Measurements from ENCODE around the gene LSM14B. TPM values are rescaled to one million over a fixed set of nuclear protein-coding genes. Genes with fewer than 3 reads are reported as not detected.

Gene LSM14B
- total and polyA plus RNA-seq, 2 experiments from 2014 or later, result 7.1 to 43.1 TPM

GRCh38 chr20:62167474-62167873 is 45.2 kb downstream of the LSM14B start:
- DNase-seq (ENCODE audit: low spot score), result no peak
- no peak overlapping the region for H3K27ac ChIP-seq
- no peaks in the 10 kb centered on the region for H3K79me2 ChIP-seq
- H3K4me3 ChIP-seq, result no peak overlapping the region
- no peaks in the 10 kb centered on the region for H3K27me3 ChIP-seq
- TF ChIP-seq CTCF (IDR thresholded peaks at IDR 0.05; ENCODE audit: poor library complexity) (no peak), EZH2 (IDR thresholded peaks at IDR 0.05; ENCODE audit: borderline replicate concordance) (no peak), EZH2phosphoT487 (IDR thresholded peaks at IDR 0.05; ENCODE audit: low read depth, severe bottlenecking, unreplicated experiment) (no peak)
- H3K9me2 ChIP-seq (replicated peaks; ENCODE audit: insufficient read depth), result no peaks in the 10 kb centered on the region
- no peaks in the 10 kb centered on the region for H3K36me3 ChIP-seq (replicated peaks; ENCODE audit: insufficient read depth, low read depth)
- WGBS (ENCODE audit: low lambda C conversion rate, missing lambda C conversion rate), result 87% methylated on average over 6 of the region's 6 CpGs
- no peak overlapping the region for H3K4me2 ChIP-seq
- H3K4me1 ChIP-seq (ENCODE audit: insufficient read depth), result no peaks in the 10 kb centered on the region
- H2AFZ ChIP-seq, result no peak overlapping the region
- no peaks in the 10 kb centered on the region for H4K20me1 ChIP-seq (ENCODE audit: insufficient read depth, poor library complexity, severe bottlenecking)
- H3K9me3 ChIP-seq (ENCODE audit: low read depth), result no peaks in the 10 kb centered on the region

- no peaks in the 10 kb centered on the region for H3K9me2 ChIP-seq (replicated peaks; ENCODE audit: insufficient read depth)
Measured at GRCh38 chr20:62168061-62168460, 45.8 kb downstream of the LSM14B start.

GRCh38 chr20:62168890-62169435 is 46.7 kb downstream of the LSM14B start:
- Histone ChIP-seq H3K36me3 (replicated peaks; ENCODE audit: insufficient read depth, low read depth) (no peaks in the 10 kb centered on the region), H3K27ac (no peak overlapping the region), H3K9me2 (replicated peaks; ENCODE audit: insufficient read depth) (no peaks in the 10 kb centered on the region), H3K4me2 (no peak overlapping the region), H2AFZ (no peak overlapping the region), H3K4me3 (no peak overlapping the region), H3K79me2 (no peaks in the 10 kb centered on the region), H3K4me1 (ENCODE audit: insufficient read depth) (no peaks in the 10 kb centered on the region), H4K20me1 (ENCODE audit: insufficient read depth, poor library complexity, severe bottlenecking) (no peaks in the 10 kb centered on the region), H3K27me3 (no peaks in the 10 kb centered on the region), H3K9me3 (ENCODE audit: low read depth) (no peaks in the 10 kb centered on the region)
- WGBS (ENCODE audit: low lambda C conversion rate, missing lambda C conversion rate), result 94% methylated on average over 23 of the region's 23 CpGs
- no peak for TF ChIP-seq CTCF (IDR thresholded peaks at IDR 0.05; ENCODE audit: poor library complexity)
- TF ChIP-seq EZH2phosphoT487 (IDR thresholded peaks at IDR 0.05; ENCODE audit: low read depth, severe bottlenecking, unreplicated experiment), result no peak
- no peak for TF ChIP-seq EZH2 (IDR thresholded peaks at IDR 0.05; ENCODE audit: borderline replicate concordance)
- no peak for DNase-seq (ENCODE audit: low spot score)

More at GRCh38 chr20:62168061-62168460, 45.8 kb downstream of the LSM14B start:
- Histone ChIP-seq H3K4me2 (no peak overlapping the region), H3K9me3 (ENCODE audit: low read depth) (no peaks in the 10 kb centered on the region), H2AFZ (no peak overlapping the region), H3K36me3 (replicated peaks; ENCODE audit: insufficient read depth, low read depth) (no peaks in the 10 kb centered on the region), H3K4me3 (no peak overlapping the region), H3K4me1 (ENCODE audit: insufficient read depth) (no peaks in the 10 kb centered on the region), H3K27ac (no peak overlapping the region), H4K20me1 (ENCODE audit: insufficient read depth, poor library complexity, severe bottlenecking) (no peaks in the 10 kb centered on the region), H3K27me3 (no peaks in the 10 kb centered on the region), H3K79me2 (no peaks in the 10 kb centered on the region)
- 95% methylated on average over 4 of the region's 4 CpGs for WGBS (ENCODE audit: low lambda C conversion rate, missing lambda C conversion rate)
- TF ChIP-seq EZH2phosphoT487 (IDR thresholded peaks at IDR 0.05; ENCODE audit: low read depth, severe bottlenecking, unreplicated experiment), result no peak
- no peak for TF ChIP-seq EZH2 (IDR thresholded peaks at IDR 0.05; ENCODE audit: borderline replicate concordance)
- no peak for TF ChIP-seq CTCF (IDR thresholded peaks at IDR 0.05; ENCODE audit: poor library complexity)
- DNase-seq (ENCODE audit: low spot score), result no peak

Measured in hepatocyte (in vitro differentiated cells).